ENCODE data around the gene CMKLR1.

The CMKLR1 gene

GRCh38 chr12:108369736-108370396 lies 30.8 kb upstream of the CMKLR1 start:
- no peak for DNase-seq (ENCODE audit: low spot score)
- TF ChIP-seq CTCF (IDR thresholded peaks at IDR 0.05; ENCODE audit: extremely low read depth, missing control alignments): no peak

- DNase-seq (ENCODE audit: low spot score): no peak
- TF ChIP-seq CTCF (IDR thresholded peaks at IDR 0.05; ENCODE audit: extremely low read depth, missing control alignments): no peak
Observed at GRCh38 chr12:108368089-108368488, 29.0 kb upstream of the CMKLR1 start.

- DNase-seq (ENCODE audit: low spot score): no peak
Observed at GRCh38 chr12:108367436-108367835, 28.3 kb upstream of the CMKLR1 start.

GRCh38 chr12:108365324-108365723 lies 26.2 kb upstream of the CMKLR1 start:
- DNase-seq (ENCODE audit: low spot score): no peak
- TF ChIP-seq CTCF (IDR thresholded peaks at IDR 0.05; ENCODE audit: extremely low read depth, missing control alignments): no peak

More at GRCh38 chr12:108367436-108367835, 28.3 kb upstream of the CMKLR1 start:
- TF ChIP-seq CTCF (IDR thresholded peaks at IDR 0.05; ENCODE audit: extremely low read depth, missing control alignments): no peak

GRCh38 chr12:108364879-108365278 lies 25.8 kb upstream of the CMKLR1 start:
- no peak for TF ChIP-seq CTCF (IDR thresholded peaks at IDR 0.05; ENCODE audit: extremely low read depth, missing control alignments)

GRCh38 chr12:108363565-108363964 lies 24.5 kb upstream of the CMKLR1 start:
- no peak for TF ChIP-seq CTCF (IDR thresholded peaks at IDR 0.05; ENCODE audit: extremely low read depth, missing control alignments)
- DNase-seq (ENCODE audit: low spot score): no peak

More at GRCh38 chr12:108364879-108365278, 25.8 kb upstream of the CMKLR1 start:
- no peak for DNase-seq (ENCODE audit: low spot score)

GRCh38 chr12:108363165-108363564 lies 24.1 kb upstream of the CMKLR1 start:
- no peak for DNase-seq (ENCODE audit: low spot score)
- no peak for TF ChIP-seq CTCF (IDR thresholded peaks at IDR 0.05; ENCODE audit: extremely low read depth, missing control alignments)
